ENCODE results near the gene GALK2.

GALK2 gene

DNA sequence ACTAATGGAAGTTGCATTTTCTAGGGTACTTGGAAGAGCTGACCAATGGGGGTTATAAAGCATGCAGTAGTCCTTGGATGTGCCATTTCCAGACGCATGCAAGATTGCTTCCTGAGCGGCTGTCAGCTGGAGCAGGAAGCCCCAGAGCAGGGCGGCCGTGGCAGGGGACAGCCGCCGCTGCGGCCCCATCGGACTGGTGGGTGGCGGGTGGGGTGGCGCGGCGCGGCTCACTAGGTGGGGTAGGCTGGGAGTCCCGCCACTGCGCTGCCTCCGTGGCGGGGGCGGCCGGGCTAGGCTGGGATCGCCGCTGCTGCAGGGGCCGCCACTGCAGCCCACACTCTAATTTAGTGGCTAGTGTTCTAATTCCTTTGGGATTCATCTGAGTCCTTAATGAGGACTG is 196.4 kb downstream of the GALK2 start:
- no peak for DNase-seq

DNA sequence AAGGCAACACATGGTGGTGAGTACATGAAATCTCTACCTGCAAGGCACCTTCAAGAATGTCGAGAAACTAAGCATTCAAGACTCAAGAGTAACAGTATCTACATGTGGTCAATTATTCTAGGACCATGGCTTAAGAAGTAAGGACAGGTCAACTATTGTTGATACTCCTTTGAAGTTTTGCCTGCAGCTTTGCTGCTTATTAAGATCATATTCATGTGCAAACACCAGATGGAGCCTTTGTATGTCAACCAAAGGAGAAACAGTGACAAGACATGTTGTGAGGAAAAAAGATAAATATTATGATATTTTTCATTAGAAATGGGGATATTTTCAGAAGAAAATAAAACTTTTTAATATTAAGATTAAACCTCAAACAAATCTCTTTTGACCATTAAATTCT is 200.7 kb downstream of the GALK2 start:
- no peak for DNase-seq

DNA sequence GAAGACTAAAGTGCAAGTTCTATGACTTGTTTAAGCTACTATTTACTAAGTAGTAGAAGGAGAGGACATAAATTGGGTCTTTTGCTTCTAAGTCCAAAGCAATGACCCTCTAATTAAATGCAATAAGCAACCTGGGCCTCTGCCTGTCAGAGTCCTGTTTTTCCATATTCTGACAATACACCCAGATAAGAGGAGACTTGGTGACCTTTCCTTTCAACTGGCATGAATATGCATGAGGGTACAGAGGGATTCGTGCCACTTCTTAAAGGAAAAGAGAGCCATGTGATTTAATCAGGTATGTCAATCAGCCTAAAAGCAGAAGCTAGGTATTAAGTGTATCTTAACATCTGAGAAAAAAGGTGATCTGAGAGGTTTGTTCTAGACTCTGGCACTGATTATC is 202.3 kb downstream of the GALK2 start:
- no peak for DNase-seq

DNA sequence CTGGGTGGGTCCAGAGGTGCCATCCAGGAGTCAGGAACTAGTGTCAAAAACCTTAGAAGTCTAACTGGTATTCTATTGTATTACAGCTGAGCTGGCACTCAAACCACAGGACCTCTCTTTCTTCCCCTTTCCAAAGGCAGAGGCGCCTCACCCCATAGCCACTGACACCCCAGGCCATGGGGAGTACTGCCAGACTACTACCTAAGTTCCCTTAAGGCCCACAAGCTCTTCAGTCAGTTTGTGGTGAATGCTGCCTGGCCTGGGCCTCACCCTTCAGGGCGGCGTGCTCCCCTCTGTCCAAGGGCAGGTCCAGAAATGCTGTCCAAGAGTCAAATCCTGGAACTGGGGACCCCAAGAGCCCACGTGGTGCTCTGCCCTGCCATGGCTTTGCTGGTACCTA is 209.9 kb downstream of the GALK2 start:
- no peak for DNase-seq

DNA sequence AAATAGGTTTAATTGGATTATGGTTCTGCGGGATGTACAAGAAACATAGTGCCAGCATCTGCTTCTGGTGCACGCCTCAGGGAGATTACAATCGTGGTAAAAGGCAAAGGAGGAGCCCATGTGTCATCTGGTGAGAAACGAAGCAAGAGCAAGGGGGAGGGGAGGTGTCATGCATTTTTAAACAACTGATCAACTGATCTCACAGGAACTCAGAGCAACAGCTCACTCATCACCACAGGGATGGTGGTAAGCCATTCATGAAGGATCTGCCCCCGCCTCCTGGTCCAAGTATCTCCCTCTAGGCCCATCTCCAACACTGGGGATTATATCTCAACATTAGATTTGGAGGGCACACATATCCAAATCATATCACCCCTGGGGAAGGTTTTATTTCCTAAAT is 210.9 kb downstream of the GALK2 start:
- no peak for DNase-seq
